ENCODE data around the gene SPOCK3.

- TF ChIP-seq POLR2A (IDR thresholded peaks at IDR 0.05) = no peak
- TF ChIP-seq CTCF (IDR thresholded peaks at IDR 0.05) = no peak
These were observed 436.2 kb downstream of the SPOCK3 start for GRCh38 chr4:166798126-166798525.
